ENCODE measurements around the gene SMCO4. TPM values are rescaled to one million over a fixed set of nuclear protein-coding genes. Genes with fewer than 3 reads are reported as not detected.

Gene SMCO4
- total RNA-seq, 2 experiments from 2014 or later, result 5.0 to 9.4 TPM

DNA sequence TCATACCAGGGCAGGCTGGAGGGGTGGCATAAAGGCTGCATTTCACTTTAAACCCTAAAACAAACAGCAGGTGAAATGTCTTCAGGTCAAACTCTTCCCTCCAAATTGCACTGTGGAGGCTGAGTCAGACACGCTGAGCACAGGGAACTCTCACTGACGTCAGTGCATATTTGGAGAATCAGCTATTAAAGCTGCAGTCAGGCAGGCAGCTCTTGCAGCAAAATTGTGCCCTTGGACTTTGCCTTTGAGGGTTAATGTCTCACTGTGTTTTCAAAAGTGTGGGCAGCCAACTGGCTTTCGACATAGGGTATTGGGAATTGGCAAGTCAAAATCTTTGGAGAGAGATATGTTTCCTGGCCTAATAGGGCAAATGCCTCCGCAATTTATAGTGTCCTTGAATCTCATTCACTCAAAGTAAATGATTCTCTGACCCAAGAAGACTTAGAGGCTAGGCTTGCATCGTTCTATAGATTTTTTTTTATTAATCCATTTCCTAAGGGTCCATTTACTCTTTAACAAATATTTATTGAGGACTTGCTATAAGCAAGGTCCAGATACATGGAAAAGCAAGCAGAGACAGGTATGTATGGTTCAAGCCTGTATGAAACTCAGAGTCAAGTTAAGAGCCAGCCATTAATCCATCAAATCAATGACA is 27.7 kb upstream of the SMCO4 start:
- TF ChIP-seq, protein P1, sequence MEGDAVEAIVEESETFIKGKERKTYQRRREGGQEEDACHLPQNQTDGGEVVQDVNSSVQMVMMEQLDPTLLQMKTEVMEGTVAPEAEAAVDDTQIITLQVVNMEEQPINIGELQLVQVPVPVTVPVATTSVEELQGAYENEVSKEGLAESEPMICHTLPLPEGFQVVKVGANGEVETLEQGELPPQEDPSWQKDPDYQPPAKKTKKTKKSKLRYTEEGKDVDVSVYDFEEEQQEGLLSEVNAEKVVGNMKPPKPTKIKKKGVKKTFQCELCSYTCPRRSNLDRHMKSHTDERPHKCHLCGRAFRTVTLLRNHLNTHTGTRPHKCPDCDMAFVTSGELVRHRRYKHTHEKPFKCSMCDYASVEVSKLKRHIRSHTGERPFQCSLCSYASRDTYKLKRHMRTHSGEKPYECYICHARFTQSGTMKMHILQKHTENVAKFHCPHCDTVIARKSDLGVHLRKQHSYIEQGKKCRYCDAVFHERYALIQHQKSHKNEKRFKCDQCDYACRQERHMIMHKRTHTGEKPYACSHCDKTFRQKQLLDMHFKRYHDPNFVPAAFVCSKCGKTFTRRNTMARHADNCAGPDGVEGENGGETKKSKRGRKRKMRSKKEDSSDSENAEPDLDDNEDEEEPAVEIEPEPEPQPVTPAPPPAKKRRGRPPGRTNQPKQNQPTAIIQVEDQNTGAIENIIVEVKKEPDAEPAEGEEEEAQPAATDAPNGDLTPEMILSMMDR (IDR thresholded peaks at IDR 0.05), result no peak
- no peak for DNase-seq
- Mint-ChIP-seq H3K36me3 (ENCODE audit: low read depth) (no peaks in the 10 kb centered on the region), H3K27ac (no peak overlapping the region), H3K27me3 (peaks cover 2% of the 10 kb centered on the region), H3K4me1 (ENCODE audit: low read depth) (no peaks in the 10 kb centered on the region), H3K4me3 (no peak overlapping the region), H3K9me3 (no peaks in the 10 kb centered on the region)
- POLR2A ChIA-PET, result interaction anchor here (0.7 kb wide), 1 partner anchor 58 kb away, joined by 3 read pairs; no protein-coding TSS in a partner anchor
- no peak for ATAC-seq
- intact Hi-C loops (cut with micrococcal nuclease), result no loop called here
- CTCF ChIA-PET, result no interaction called here

DNA sequence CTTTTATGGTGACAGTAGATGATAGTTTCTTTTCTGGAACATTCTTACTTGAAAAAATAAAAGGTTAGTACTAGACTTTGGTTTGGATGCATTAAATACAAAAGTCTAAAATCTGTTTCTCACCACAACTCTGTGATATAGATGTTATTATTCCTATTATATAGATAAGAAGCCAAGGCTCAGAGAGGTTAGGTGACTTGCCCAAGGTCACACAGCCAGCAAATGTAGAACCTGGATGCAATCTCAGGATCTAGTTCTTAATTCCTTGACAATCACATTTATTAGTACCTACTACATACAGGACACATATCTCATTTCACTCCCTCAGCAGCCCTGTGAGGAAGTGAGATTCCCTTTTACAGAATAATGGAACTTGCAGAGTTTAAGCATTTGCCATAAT is 26.3 kb upstream of the SMCO4 start:
- intact Hi-C loops (cut with micrococcal nuclease), result no loop called here
- POLR2A ChIA-PET, result no interaction called here

DNA sequence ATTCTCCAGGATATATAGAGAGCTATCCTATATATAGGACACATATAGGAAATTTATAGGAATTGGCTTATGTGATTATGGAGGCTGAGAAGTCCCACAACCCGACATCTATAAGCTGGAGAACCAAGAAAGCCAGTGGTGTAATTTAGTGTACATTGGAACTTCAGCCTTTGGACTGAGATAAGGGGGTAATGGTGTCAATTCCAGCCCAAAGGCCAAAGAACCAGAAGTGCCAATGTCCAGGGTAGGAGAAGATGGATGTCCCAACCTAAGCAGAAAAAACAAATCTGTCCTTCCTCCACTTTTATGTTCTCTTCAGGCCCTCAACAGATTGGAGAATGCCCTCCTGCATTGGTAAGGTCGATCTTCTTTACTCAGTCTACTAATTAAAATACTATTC is 25.5 kb upstream of the SMCO4 start:
- Mint-ChIP-seq H3K9me3 (no peaks in the 10 kb centered on the region), H3K27ac (no peak overlapping the region), H3K27me3 (peaks cover 2% of the 10 kb centered on the region), H3K4me1 (ENCODE audit: low read depth) (no peaks in the 10 kb centered on the region), H3K4me3 (no peak overlapping the region), H3K36me3 (ENCODE audit: low read depth) (no peaks in the 10 kb centered on the region)
- DNase-seq (no peak), ATAC-seq (no peak)
- ChIA-PET POLR2A (no interaction called here), CTCF (interaction anchor here (1.1 kb wide), 1 partner anchor 23 kb away, joined by 3 read pairs; no protein-coding TSS in a partner anchor)
- TF ChIP-seq, protein P1 (IDR thresholded peaks at IDR 0.05), result no peak
- intact Hi-C loops (cut with micrococcal nuclease), result no loop called here

More for the DNA sequence above, 26.3 kb upstream of the SMCO4 start:
- ATAC-seq (no peak), DNase-seq (no peak)
- Mint-ChIP-seq H3K4me1 (ENCODE audit: low read depth) (no peaks in the 10 kb centered on the region), H3K27me3 (peaks cover 2% of the 10 kb centered on the region), H3K4me3 (no peak overlapping the region), H3K9me3 (no peaks in the 10 kb centered on the region), H3K36me3 (ENCODE audit: low read depth) (no peaks in the 10 kb centered on the region), H3K27ac (no peak overlapping the region)
- TF ChIP-seq, protein P1 (IDR thresholded peaks at IDR 0.05), result no peak
- CTCF ChIA-PET, result no interaction called here

DNA sequence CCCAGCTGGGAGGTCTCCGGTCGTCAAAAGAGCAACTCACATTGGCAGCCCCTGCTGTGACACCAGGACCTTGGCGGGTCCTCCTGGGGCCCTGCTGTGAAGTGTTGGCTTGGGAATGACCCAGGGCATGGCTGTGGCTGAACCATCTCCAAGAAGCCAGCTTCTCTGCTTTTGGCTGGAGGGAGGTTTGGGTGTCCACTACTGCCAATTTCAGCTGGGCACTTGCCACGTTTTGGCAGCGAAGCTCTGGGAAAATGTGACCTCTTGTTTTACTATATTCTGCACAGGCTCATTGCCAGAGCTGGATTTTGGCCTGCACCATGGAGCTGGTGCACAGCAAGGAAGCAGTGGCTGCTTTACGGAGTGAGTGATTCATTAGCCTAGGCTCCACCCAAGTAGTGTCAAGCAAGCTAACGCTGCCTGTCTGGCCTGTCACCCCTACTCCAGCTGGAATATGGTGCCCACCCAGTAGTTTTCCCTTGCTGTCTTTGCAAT is 24.3 kb upstream of the SMCO4 start:
- no peaks in the 10 kb centered on the region for H3K36me3 Mint-ChIP-seq (ENCODE audit: low read depth)
- no peak overlapping the region for H3K27ac Mint-ChIP-seq
- CTCF ChIA-PET, result no interaction called here
- POLR2A ChIA-PET, result no interaction called here
- H3K9me3 Mint-ChIP-seq, result no peaks in the 10 kb centered on the region
- H3K4me3 Mint-ChIP-seq, result no peak overlapping the region
- H3K27me3 Mint-ChIP-seq, result peaks cover 2% of the 10 kb centered on the region
- no peaks in the 10 kb centered on the region for H3K4me1 Mint-ChIP-seq (ENCODE audit: low read depth)
- no peak for DNase-seq
- ATAC-seq, result no peak
- TF ChIP-seq, protein P1 (IDR thresholded peaks at IDR 0.05), result no peak
- intact Hi-C loops (cut with micrococcal nuclease), result no loop called here

DNA sequence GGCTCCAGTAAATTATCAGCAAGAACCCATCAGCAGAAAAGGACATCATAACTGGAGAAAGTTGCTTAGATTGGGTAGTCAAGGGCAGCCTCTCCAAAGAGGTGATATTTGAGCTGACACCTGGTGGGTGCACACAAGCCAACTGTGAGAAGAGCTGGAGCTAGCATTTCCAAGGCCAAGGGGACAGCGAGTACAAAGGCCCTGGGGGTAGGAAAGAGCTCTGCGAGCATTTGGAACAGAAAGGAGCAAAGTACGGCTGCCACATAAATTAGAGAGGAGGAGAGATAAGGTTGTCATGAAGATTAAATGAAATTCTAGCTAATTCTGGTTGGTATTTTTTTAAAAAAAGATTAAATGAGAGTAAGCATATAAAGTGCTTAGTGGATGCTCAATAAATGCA is 21.7 kb upstream of the SMCO4 start:
- no peaks in the 10 kb centered on the region for H3K9me3 Mint-ChIP-seq
- POLR2A ChIA-PET, result no interaction called here
- intact Hi-C loops (cut with micrococcal nuclease), result no loop called here
- H3K36me3 Mint-ChIP-seq (ENCODE audit: low read depth), result no peaks in the 10 kb centered on the region
- DNase-seq (no peak), ATAC-seq (no peak)
- H3K4me3 Mint-ChIP-seq, result no peak overlapping the region
- H3K27me3 Mint-ChIP-seq, result peaks cover 2% of the 10 kb centered on the region
- TF ChIP-seq, protein P1 (IDR thresholded peaks at IDR 0.05), result no peak
- CTCF ChIA-PET, result no interaction called here
- no peaks in the 10 kb centered on the region for H3K4me1 Mint-ChIP-seq (ENCODE audit: low read depth)
- H3K27ac Mint-ChIP-seq, result no peak overlapping the region
